K562 (cell line): ENCODE results near the gene ALK. TPM values are rescaled to one million over a fixed set of nuclear protein-coding genes. Genes with fewer than 3 reads are reported as not detected.

Experiments
- ATAC-seq: fragments of 200-7000 bp; cut with Tn5 transposase; 3 replicates; pipeline ENCODE4 v1.9.1; 2020; ENCODE audit warnings: moderate library complexity
- BruUV-seq: library from RNA; stranded (reverse); fragments of 400-500 nt; replicated peaks from 2 replicates; lab custom pipeline; 2021; lab: Mats Ljungman, UMichigan
- CTCF ChIA-PET: fragments of 300-600 bp; formaldehyde crosslinking; extraction: SDS; loops from one replicate; lab custom pipeline; 2021; ENCODE audit warnings: low intra/inter-chr PET ratio; lab: Yijun Ruan, JAX
- POLR2A ChIA-PET: fragments of 300-600, 350-650 bp; sonication (Branson Sonifier 250); formaldehyde crosslinking; extraction: SDS; loops from one replicate; lab custom pipeline; 2021; ENCODE audit warnings: antibody characterized with exemption, inconsistent platforms; lab: Yijun Ruan, JAX
- DNase-seq, 4 experiments: peaks; one replicate each; pipeline versions ENCODE4 v3.0.0 to v3.0.0-alpha.2; 2011 to 2018; ENCODE audit warnings: low spot score in 3 of 4, mixed read lengths in 3 of 4; ENCODE audit errors: extremely low read depth in 1 of 4
- FAIRE-seq: peaks from 2 replicates; lab custom pipeline; 2011; peaks lifted over from hg19 to GRCh38; lab: Jason Lieb, UNC
- H2AFZ ChIP-seq: 2 replicates; pipeline ENCODE4 v1.6.0; 2011; ENCODE audit warnings: low read depth, low read length, control low read depth, inconsistent platforms
- H3K27ac ChIP-seq: fragments of 200-600 bp; 3 replicates; pipeline ENCODE4 v1.8.0; 2011; ENCODE audit warnings: low read depth, mild to moderate bottlenecking, control low read depth, inconsistent platforms, low read length, moderate library complexity, mixed read lengths; ENCODE audit errors: extremely low read depth
- H3K27me3 ChIP-seq, 2 experiments: fragments of 300-600 bp in 1 of 2; 2 replicates in 1 of 2; 3 replicates in 1 of 2; pipeline versions ENCODE4 v1.6.0 to v1.8.0; 2011; ENCODE audit warnings: inconsistent platforms in 2 of 2, low read length in 2 of 2, mild to moderate bottlenecking in 1 of 2, mixed read lengths in 1 of 2, moderate library complexity in 1 of 2; ENCODE audit not compliant: control insufficient read depth in 2 of 2, insufficient read depth in 2 of 2
- H3K36me3 ChIP-seq: fragments of 300-600 bp; 3 replicates; pipeline ENCODE4 v1.8.0; 2011; ENCODE audit warnings: mild to moderate bottlenecking, low read length, inconsistent platforms; ENCODE audit not compliant: control insufficient read depth, insufficient read depth
- H3K4me1 ChIP-seq, 2 experiments: fragments of 200-600 bp in 1 of 2; replicated peaks in 1 of 2; 2 replicates in 1 of 2; 3 replicates in 1 of 2; pipeline versions ENCODE4 v1.5.1 to v1.8.0; 2011; ENCODE audit warnings: inconsistent platforms in 2 of 2, low read length in 2 of 2, mild to moderate bottlenecking in 1 of 2, mixed read lengths in 1 of 2, moderate library complexity in 1 of 2; ENCODE audit not compliant: control insufficient read depth in 2 of 2, insufficient read depth in 2 of 2
- H3K4me2 ChIP-seq: 2 replicates; pipeline ENCODE4 v1.6.1; 2011; ENCODE audit warnings: low read length, control low read depth, inconsistent platforms, mixed read lengths; ENCODE audit not compliant: insufficient read depth
- H3K4me3 ChIP-seq: fragments of 200-600 bp; sonication (generic), shearing (Covaris generic); 2 replicates; pipeline ENCODE4 v1.5.1; 2016; ENCODE audit warnings: control low read depth, inconsistent platforms
- H3K79me2 ChIP-seq: fragments of 200-600 bp; 3 replicates; pipeline ENCODE4 v1.8.0; 2011; ENCODE audit warnings: low read length, inconsistent platforms; ENCODE audit not compliant: control insufficient read depth, insufficient read depth
- H3K9ac ChIP-seq, 2 experiments: 2 replicates each; pipeline versions ENCODE4 v1.6.0 to v1.6.1; 2011; ENCODE audit warnings: low read depth in 2 of 2, low read length in 2 of 2, control low read depth in 1 of 2, inconsistent platforms in 1 of 2, mild to moderate bottlenecking in 1 of 2, mixed read lengths in 1 of 2; ENCODE audit not compliant: insufficient read depth in 1 of 2
- H3K9me1 ChIP-seq: one replicate; pipeline ENCODE4 v1.6.0; 2011; ENCODE audit warnings: inconsistent platforms, mild to moderate bottlenecking, low read length, moderate library complexity; ENCODE audit not compliant: control insufficient read depth, insufficient read depth
- H3K9me3 ChIP-seq: replicated peaks from 2 replicates; pipeline ENCODE4 v1.5.1; 2011; ENCODE audit warnings: low read depth, low read length, inconsistent platforms; ENCODE audit not compliant: control insufficient read depth, insufficient read depth
- H4K20me1 ChIP-seq: replicated peaks from 2 replicates; pipeline ENCODE4 v1.6.1; 2011; ENCODE audit warnings: low read length, inconsistent platforms, mixed read lengths; ENCODE audit not compliant: control insufficient read depth, insufficient read depth
- ARHGAP35 ChIP-seq: fragments of 450-650 bp; IDR thresholded peaks from 2 replicates; pipeline ENCODE4 v1.6.1; 2018; ENCODE audit not compliant: partially characterized antibody
- BCOR ChIP-seq: fragments of 450-650 bp; IDR thresholded peaks from 2 replicates; pipeline ENCODE4 v1.6.1; 2016
- HEY1 ChIP-seq: fragments of 250-450 bp; sonication (Bioruptor Pico); IDR thresholded peaks from 2 replicates; pipeline ENCODE4 v1.5.0; 2020; ENCODE audit warnings: mild to moderate bottlenecking, moderate library complexity, borderline replicate concordance
- MEIS2 ChIP-seq: fragments of 450-650 bp; IDR thresholded peaks from 2 replicates; pipeline ENCODE4 v1.6.1; 2014; ENCODE audit warnings: mild to moderate bottlenecking; ENCODE audit not compliant: partially characterized antibody
- ZFP91 ChIP-seq: sonication (generic); formaldehyde crosslinking; IDR thresholded peaks from 2 replicates; pipeline ENCODE4 v1.8.0; 2022; ENCODE audit warnings: mild to moderate bottlenecking, missing genetic modification reagents
- ZNF124 ChIP-seq: sonication (generic); formaldehyde crosslinking; IDR thresholded peaks from 2 replicates; pipeline ENCODE4 v1.8.1; 2022; ENCODE audit warnings: missing genetic modification reagents
- ZNF143 ChIP-seq: sonication (generic); formaldehyde crosslinking; IDR thresholded peaks from 2 replicates; pipeline ENCODE4 v1.9.0; 2022; ENCODE audit warnings: mild to moderate bottlenecking, missing genetic modification reagents
- ZNF232 ChIP-seq: sonication (generic); formaldehyde crosslinking; IDR thresholded peaks from 2 replicates; pipeline ENCODE4 v1.8.0; 2022; ENCODE audit warnings: mild to moderate bottlenecking, missing genetic modification reagents
- ZNF699 ChIP-seq: fragments of 250-450 bp; sonication (Bioruptor Pico); IDR thresholded peaks from 2 replicates; pipeline ENCODE4 v1.8.0; 2021; ENCODE audit warnings: mild to moderate bottlenecking, moderate library complexity; ENCODE audit not compliant: insufficient replicate concordance
- WGBS: fragments of 100-300 bp; shearing (Covaris generic); methylation state at CpG from one replicate; pipeline ENCODE4 v1.1.6; 2016; ENCODE audit warnings: low coverage, mixed read lengths; ENCODE audit not compliant: insufficient coverage; ENCODE audit errors: missing lambda C conversion rate; 5-methylcytosine and 5-hydroxymethylcytosine counted together
- in situ Hi-C: fragments of 300-500 bp; cut with MboI; formaldehyde crosslinking; loops from 4 replicates; pipeline ENCODE4 v1.15.0; 2018; ENCODE audit warnings: inconsistent platforms, mixed read lengths
- intact Hi-C: fragments of 100-400 bp; cut with micrococcal nuclease; formaldehyde crosslinking; loops from 2 replicates; pipeline ENCODE4 v1.14.2; 2022
- polyA plus RNA-seq, 8 experiments: library from polyadenylated mRNA; depleted of rRNA in 4 of 8; stranded (reverse) in 5 of 8; unstranded in 3 of 8; fragments of >200 nt; fragmentation: Nextera tagmentation in 2 of 8; fragmentation: Illumina TruSeq in 1 of 8; extraction: Ambion mirVana in 2 of 8; extraction: Trizol in 1 of 8; gene quantifications; 2 replicates each; pipeline versions ENCODE4 v1.2.1 to v1.2.3, GENCODE V29; 2011 to 2014; ENCODE audit warnings: inconsistent platforms in 1 of 8, missing spikeins in 1 of 8
- total RNA-seq, 7 experiments: library from RNA; depleted of rRNA in 6 of 7; stranded (reverse); fragments of >200 nt in 6 of 7; fragmentation: Illumina TruSeq in 2 of 7; extraction: Trizol in 2 of 7; gene quantifications; 2 replicates each; pipeline versions ENCODE4 v1.2.1 to v1.2.3, GENCODE V29; 2011 to 2021; ENCODE audit warnings: low replicate concordance in 1 of 7
- TF ChIP-seq, protein P1 (sequence below): sonication (generic); formaldehyde crosslinking; IDR thresholded peaks from 2 replicates; pipeline ENCODE4 v1.8.1; 2023; ENCODE audit warnings: mild to moderate bottlenecking, missing genetic modification reagents

The ALK gene
- total and polyA plus RNA-seq, 9 of the 15 experiments (the other 6 are each of a cell fraction or from before 2014, with no cell fraction given), result not detected

DNA sequence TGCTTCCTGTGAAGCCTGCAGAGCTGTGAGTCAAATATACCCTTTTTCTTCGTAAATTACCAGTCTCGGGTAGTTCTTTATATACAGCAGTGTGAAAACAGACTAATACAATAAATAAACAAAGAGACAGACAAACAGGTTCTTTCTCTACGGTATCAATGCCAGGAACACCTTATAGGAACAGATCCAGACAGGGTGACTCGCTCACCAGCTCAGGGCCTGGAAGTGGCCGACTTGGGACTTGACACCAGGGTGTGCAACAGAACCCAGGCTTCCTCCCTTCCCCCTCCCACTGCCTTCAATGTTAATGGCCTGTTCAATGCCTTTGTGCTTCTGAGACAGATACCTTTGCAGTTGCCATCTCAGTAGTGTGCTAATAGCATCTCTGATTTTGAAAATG lies 309.5 kb downstream of the ALK start:
- DNase-seq, result no peak
- Histone ChIP-seq H3K36me3 (no peaks in the 10 kb centered on the region), H3K4me1 (no peaks in the 10 kb centered on the region), H3K9ac (no peak overlapping the region), H4K20me1 (no peaks in the 10 kb centered on the region), H3K4me2 (no peak overlapping the region), H2AFZ (no peak overlapping the region), H3K27ac (no peak overlapping the region), H3K4me3 (no peak overlapping the region), H3K79me2 (no peaks in the 10 kb centered on the region), H3K27me3 (no peaks in the 10 kb centered on the region), H3K9me1 (no peaks in the 10 kb centered on the region), H3K9me3 (no peaks in the 10 kb centered on the region)
- 2% methylated on average over 5 of the region's 5 CpGs for WGBS
- ChIA-PET POLR2A (no interaction called here), CTCF (no interaction called here)
- TF ChIP-seq ARHGAP35, result no peak
- no peak for TF ChIP-seq BCOR
- TF ChIP-seq HEY1 (CRISPR knock-in tag), result no peak
- no peak for TF ChIP-seq ZNF124
- TF ChIP-seq ZNF699 (CRISPR knock-in tag), result no peak
- TF ChIP-seq, protein P1, sequence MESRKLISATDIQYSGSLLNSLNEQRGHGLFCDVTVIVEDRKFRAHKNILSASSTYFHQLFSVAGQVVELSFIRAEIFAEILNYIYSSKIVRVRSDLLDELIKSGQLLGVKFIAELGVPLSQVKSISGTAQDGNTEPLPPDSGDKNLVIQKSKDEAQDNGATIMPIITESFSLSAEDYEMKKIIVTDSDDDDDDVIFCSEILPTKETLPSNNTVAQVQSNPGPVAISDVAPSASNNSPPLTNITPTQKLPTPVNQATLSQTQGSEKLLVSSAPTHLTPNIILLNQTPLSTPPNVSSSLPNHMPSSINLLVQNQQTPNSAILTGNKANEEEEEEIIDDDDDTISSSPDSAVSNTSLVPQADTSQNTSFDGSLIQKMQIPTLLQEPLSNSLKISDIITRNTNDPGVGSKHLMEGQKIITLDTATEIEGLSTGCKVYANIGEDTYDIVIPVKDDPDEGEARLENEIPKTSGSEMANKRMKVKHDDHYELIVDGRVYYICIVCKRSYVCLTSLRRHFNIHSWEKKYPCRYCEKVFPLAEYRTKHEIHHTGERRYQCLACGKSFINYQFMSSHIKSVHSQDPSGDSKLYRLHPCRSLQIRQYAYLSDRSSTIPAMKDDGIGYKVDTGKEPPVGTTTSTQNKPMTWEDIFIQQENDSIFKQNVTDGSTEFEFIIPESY (CRISPR knock-in tag), result no peak
- no peak for TF ChIP-seq ZNF143 (CRISPR knock-in tag)
- TF ChIP-seq MEIS2, result no peak
- TF ChIP-seq ZFP91 (CRISPR knock-in tag), result no peak
- TF ChIP-seq ZNF232 (CRISPR knock-in tag), result no peak
- no peak for FAIRE-seq
- intact Hi-C loops, result no loop called here
- BruUV-seq, result no TSS peak
- ATAC-seq, result no peak
- in situ Hi-C loops, result no loop called here
